ENCODE measurements around the gene STX18.

STX18 gene

DNA sequence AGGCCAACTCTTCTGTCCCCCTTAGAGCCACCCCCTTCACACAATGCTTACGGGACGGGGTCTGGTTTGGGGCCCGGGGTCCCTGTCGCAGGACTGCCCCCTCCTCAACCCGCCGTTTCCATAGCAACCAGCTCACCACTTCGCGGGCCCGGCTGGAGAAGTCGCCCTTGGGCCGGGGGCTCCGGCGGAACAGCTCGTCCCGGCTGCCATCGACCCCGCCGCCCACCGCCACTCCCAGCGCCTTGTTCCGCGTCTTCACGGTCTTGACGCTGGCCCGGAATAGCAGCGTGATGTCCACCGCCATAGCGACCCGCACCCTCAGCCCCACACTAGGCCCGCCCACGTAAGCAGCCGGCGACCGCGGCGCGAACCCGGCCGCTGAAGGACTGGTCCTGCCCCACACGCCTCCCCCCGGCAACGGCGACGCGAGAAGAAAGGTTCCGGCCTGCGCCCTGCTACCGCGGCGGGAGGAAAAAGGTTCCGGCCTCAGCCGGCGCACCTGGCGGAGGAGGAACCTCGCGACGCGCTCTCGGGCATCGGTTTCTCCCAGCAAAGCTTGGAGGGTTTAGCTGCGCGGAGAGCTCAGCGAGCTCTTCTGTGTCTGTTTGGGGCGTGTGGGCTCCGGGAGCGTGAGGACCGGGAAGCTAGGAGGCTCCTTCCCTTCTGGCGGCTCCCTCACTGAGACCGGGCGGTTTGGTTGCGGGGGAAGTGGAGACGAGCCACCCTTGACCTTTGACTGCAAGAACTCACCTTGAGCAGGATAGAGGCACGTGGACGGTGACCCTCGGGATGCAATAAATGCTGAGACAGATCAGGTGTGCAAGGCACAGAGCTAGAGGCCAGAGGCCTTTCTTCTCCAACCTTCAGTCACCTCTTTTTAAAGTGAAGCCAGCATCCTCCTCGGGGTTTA, at the start of gene STX18:
Gene STX18, minus strand, starts transcription at position 388 of the 910 bp plus-strand sequence. Its CDS starts 84 bp downstream, at position 304.
- H3K9me3 ChIP-seq (ENCODE audit: insufficient read depth, low read length), result no peaks in the 10 kb centered on the region
- DNase-seq (ENCODE audit: low read depth, low spot score), result peak; percentile 85
- TF ChIP-seq YY1 (IDR thresholded peaks at IDR 0.05; ENCODE audit: insufficient read depth, insufficient read length), result peak; percentile 35
- no peak for TF ChIP-seq SUZ12 (IDR thresholded peaks at IDR 0.05; ENCODE audit: extremely low read depth, insufficient read depth, insufficient read length)
- TF ChIP-seq ZNF274 (IDR thresholded peaks at IDR 0.05; ENCODE audit: low read depth, low read length), result no peak
- peaks cover 15% of the 10 kb centered on the region for H3K36me3 ChIP-seq (ENCODE audit: insufficient read depth, insufficient read length, low read length)
- H3K27me3 ChIP-seq (ENCODE audit: insufficient read depth, insufficient read length), result no peaks in the 10 kb centered on the region
- H3K9ac ChIP-seq (ENCODE audit: insufficient read length, low read depth), result peak within 1 kb of the TSS; percentile 95
- H3K4me1 ChIP-seq (ENCODE audit: insufficient read depth, insufficient read length), result no peaks in the 10 kb centered on the region
- peak within 1 kb of the TSS; percentile 86 for H3K4me3 ChIP-seq (ENCODE audit: insufficient read length, low read depth)

- Histone ChIP-seq H3K9ac (ENCODE audit: insufficient read length, low read depth) (no peak overlapping the region), H3K4me1 (ENCODE audit: insufficient read depth, insufficient read length) (no peaks in the 10 kb centered on the region), H3K27me3 (ENCODE audit: insufficient read depth, insufficient read length) (no peaks in the 10 kb centered on the region), H3K4me3 (ENCODE audit: insufficient read length, low read depth) (no peak overlapping the region), H3K9me3 (ENCODE audit: insufficient read depth, low read length) (peaks cover 48% of the 10 kb centered on the region; the same call in 1 of the 2 replicates), H3K36me3 (ENCODE audit: insufficient read depth, insufficient read length, low read length) (no peaks in the 10 kb centered on the region)
- no peak for DNase-seq (ENCODE audit: low read depth, low spot score)
- no peak for TF ChIP-seq ZNF274 (IDR thresholded peaks at IDR 0.05; ENCODE audit: low read depth, low read length)
- TF ChIP-seq SUZ12 (IDR thresholded peaks at IDR 0.05; ENCODE audit: extremely low read depth, insufficient read depth, insufficient read length), result no peak
- no peak for TF ChIP-seq YY1 (IDR thresholded peaks at IDR 0.05; ENCODE audit: insufficient read depth, insufficient read length)
Measured at GRCh38 chr4:4591071-4591470, 49.2 kb upstream of the STX18 start.

DNA sequence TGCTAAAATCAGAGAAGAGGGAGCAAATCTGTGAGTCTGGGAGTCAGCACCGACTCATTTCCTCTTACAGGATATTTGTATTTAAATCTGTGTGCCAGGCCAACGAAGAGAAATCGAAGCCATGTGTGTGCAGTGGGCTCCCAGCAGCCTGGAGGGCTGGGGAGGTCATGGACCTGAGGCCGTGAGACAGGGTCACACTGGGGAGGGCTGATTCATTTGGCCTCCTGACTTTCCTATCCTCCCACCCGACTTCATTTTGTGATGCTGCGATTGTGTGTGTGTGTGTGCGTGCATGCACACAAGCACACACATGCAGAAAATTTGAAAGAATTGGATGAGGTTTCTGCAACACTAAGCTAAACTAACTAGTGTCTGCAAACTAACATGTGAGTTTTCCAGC, 48.7 kb upstream of the STX18 start:
- DNase-seq (ENCODE audit: low read depth, low spot score), result no peak
- H3K9me3 ChIP-seq (ENCODE audit: insufficient read depth, low read length), result peaks cover 42% of the 10 kb centered on the region; the same call in 1 of the 2 replicates
- H3K27me3 ChIP-seq (ENCODE audit: insufficient read depth, insufficient read length), result no peaks in the 10 kb centered on the region
- TF ChIP-seq SUZ12 (IDR thresholded peaks at IDR 0.05; ENCODE audit: extremely low read depth, insufficient read depth, insufficient read length) (no peak), YY1 (IDR thresholded peaks at IDR 0.05; ENCODE audit: insufficient read depth, insufficient read length) (no peak), ZNF274 (IDR thresholded peaks at IDR 0.05; ENCODE audit: low read depth, low read length) (no peak)
- no peak overlapping the region for H3K9ac ChIP-seq (ENCODE audit: insufficient read length, low read depth)
- no peak overlapping the region for H3K4me3 ChIP-seq (ENCODE audit: insufficient read length, low read depth)
- H3K4me1 ChIP-seq (ENCODE audit: insufficient read depth, insufficient read length), result no peaks in the 10 kb centered on the region
- no peaks in the 10 kb centered on the region for H3K36me3 ChIP-seq (ENCODE audit: insufficient read depth, insufficient read length, low read length)

DNA sequence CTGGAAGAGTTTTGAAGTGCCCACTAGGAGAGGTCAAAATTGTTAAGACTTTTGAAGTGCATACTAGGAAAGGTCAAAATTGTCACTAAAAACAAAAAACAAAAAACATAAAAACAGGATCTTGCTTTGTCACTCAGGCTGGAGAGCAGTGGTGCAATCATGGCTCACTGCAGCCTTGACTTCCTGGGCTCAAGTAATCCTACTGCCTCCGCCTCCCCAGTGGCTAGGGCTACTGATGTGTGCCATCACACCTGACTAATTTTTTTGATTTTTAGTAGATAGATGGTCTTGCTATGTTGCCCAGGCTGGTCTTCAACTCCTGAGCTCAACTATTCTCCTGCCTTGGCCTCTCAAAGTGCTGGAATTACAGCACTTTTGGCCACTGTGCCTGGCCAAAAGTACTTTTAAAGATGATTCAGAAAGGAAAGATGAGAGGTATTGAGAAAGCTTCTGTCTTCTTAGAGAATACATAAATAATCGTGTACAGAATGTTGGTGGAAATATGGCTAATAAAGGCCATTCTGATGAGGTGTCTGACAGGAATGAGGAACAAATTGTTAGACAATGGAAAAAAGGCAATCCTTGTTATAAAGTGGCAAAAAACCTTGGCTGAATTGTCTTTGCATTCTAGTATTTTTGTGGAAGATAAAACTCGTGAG, 43.3 kb upstream of the STX18 start:
- Histone ChIP-seq H3K4me1 (ENCODE audit: insufficient read depth, insufficient read length) (peaks cover 4% of the 10 kb centered on the region), H3K27me3 (ENCODE audit: insufficient read depth, insufficient read length) (no peaks in the 10 kb centered on the region), H3K4me3 (ENCODE audit: insufficient read length, low read depth) (no peak overlapping the region), H3K36me3 (ENCODE audit: insufficient read depth, insufficient read length, low read length) (peaks cover 5% of the 10 kb centered on the region), H3K9me3 (ENCODE audit: insufficient read depth, low read length) (no peaks in the 10 kb centered on the region), H3K9ac (ENCODE audit: insufficient read length, low read depth) (no peak overlapping the region)
- TF ChIP-seq YY1 (IDR thresholded peaks at IDR 0.05; ENCODE audit: insufficient read depth, insufficient read length), result no peak
- DNase-seq (ENCODE audit: low read depth, low spot score), result no peak

- Histone ChIP-seq H3K4me3 (ENCODE audit: insufficient read length, low read depth) (no peak overlapping the region), H3K36me3 (ENCODE audit: insufficient read depth, insufficient read length, low read length) (peaks cover 5% of the 10 kb centered on the region), H3K9ac (ENCODE audit: insufficient read length, low read depth) (no peak overlapping the region), H3K27me3 (ENCODE audit: insufficient read depth, insufficient read length) (no peaks in the 10 kb centered on the region), H3K9me3 (ENCODE audit: insufficient read depth, low read length) (no peaks in the 10 kb centered on the region), H3K4me1 (ENCODE audit: insufficient read depth, insufficient read length) (peaks cover 8% of the 10 kb centered on the region)
- DNase-seq (ENCODE audit: low read depth, low spot score), result no peak
- TF ChIP-seq ZNF274 (IDR thresholded peaks at IDR 0.05; ENCODE audit: low read depth, low read length) (no peak), YY1 (IDR thresholded peaks at IDR 0.05; ENCODE audit: insufficient read depth, insufficient read length) (no peak), SUZ12 (IDR thresholded peaks at IDR 0.05; ENCODE audit: extremely low read depth, insufficient read depth, insufficient read length) (no peak)
Measured at GRCh38 chr4:4583606-4584005, 41.8 kb upstream of the STX18 start.

DNA sequence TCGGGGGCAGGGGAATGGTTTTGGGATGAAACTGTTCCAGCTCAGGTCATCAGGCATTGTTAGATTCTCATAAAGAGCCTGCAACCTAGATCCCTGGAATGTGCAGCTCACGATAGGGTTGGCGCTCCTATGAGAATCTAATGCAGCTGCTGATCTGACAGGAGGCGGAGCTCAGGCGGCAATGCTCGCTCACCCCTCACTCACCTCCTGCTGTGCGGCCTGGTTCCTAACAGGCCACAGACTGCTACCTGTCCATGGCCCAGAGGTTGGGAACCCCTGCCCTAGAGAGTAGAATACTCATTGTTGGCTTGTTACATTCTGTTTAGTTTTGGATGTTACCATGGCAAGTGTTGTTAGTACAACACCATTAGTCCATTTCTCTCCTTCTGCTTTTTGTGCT, 40.8 kb upstream of the STX18 start:
- H3K36me3 ChIP-seq (ENCODE audit: insufficient read depth, insufficient read length, low read length), result peaks cover 5% of the 10 kb centered on the region
- DNase-seq (ENCODE audit: low read depth, low spot score), result no peak
- no peak for TF ChIP-seq ZNF274 (IDR thresholded peaks at IDR 0.05; ENCODE audit: low read depth, low read length)
- no peak for TF ChIP-seq YY1 (IDR thresholded peaks at IDR 0.05; ENCODE audit: insufficient read depth, insufficient read length)
- TF ChIP-seq SUZ12 (IDR thresholded peaks at IDR 0.05; ENCODE audit: extremely low read depth, insufficient read depth, insufficient read length), result no peak
- 0 out of 2 replicates have a peak, but pooled peaks cover under 1% of the 10 kb centered on the region for H3K9me3 ChIP-seq (ENCODE audit: insufficient read depth, low read length)
- H3K4me1 ChIP-seq (ENCODE audit: insufficient read depth, insufficient read length), result peaks cover 11% of the 10 kb centered on the region
- H3K27me3 ChIP-seq (ENCODE audit: insufficient read depth, insufficient read length), result peaks cover 3% of the 10 kb centered on the region
- H3K4me3 ChIP-seq (ENCODE audit: insufficient read length, low read depth), result no peak overlapping the region
- no peak overlapping the region for H3K9ac ChIP-seq (ENCODE audit: insufficient read length, low read depth)

GRCh38 chr4:4580494-4580893, 38.6 kb upstream of the STX18 start:
- Histone ChIP-seq H3K4me3 (ENCODE audit: insufficient read length, low read depth) (no peak overlapping the region), H3K4me1 (ENCODE audit: insufficient read depth, insufficient read length) (peaks cover 11% of the 10 kb centered on the region), H3K27me3 (ENCODE audit: insufficient read depth, insufficient read length) (peaks cover 21% of the 10 kb centered on the region), H3K36me3 (ENCODE audit: insufficient read depth, insufficient read length, low read length) (peaks cover 5% of the 10 kb centered on the region), H3K9me3 (ENCODE audit: insufficient read depth, low read length) (peaks cover 11% of the 10 kb centered on the region), H3K9ac (ENCODE audit: insufficient read length, low read depth) (no peak overlapping the region)
- TF ChIP-seq ZNF274 (IDR thresholded peaks at IDR 0.05; ENCODE audit: low read depth, low read length) (no peak), YY1 (IDR thresholded peaks at IDR 0.05; ENCODE audit: insufficient read depth, insufficient read length) (no peak), SUZ12 (IDR thresholded peaks at IDR 0.05; ENCODE audit: extremely low read depth, insufficient read depth, insufficient read length) (no peak)
- DNase-seq (ENCODE audit: low read depth, low spot score), result no peak

Data from NT2/D1 (cell line).